MM.1S (cell line): Measurements from ENCODE around the gene SLC44A1.

Source experiments
- DNase-seq: peaks from one replicate; pipeline ENCODE4 v3.0.0-alpha.2; 2015
- H2AFZ ChIP-seq: fragments of 300-600 bp; sonication (generic); 2 replicates; pipeline ENCODE4 v1.6.0; 2016; ENCODE audit warnings: antibody characterized with exemption, low read length
- H3F3A ChIP-seq: fragments of 300-600 bp; sonication (generic); 2 replicates; pipeline ENCODE4 v1.6.1; 2016; ENCODE audit warnings: mild to moderate bottlenecking, antibody characterized with exemption, low read length, moderate library complexity, mixed read lengths; ENCODE audit not compliant: insufficient read depth
- H3K27ac ChIP-seq: fragments of 300-600 bp; sonication (generic); 2 replicates; pipeline ENCODE4 v1.5.1; 2016; ENCODE audit warnings: mild to moderate bottlenecking, low read length
- H3K27me3 ChIP-seq: fragments of 300-600 bp; sonication (generic); replicated peaks from 2 replicates; pipeline ENCODE4 v1.6.0; 2016; ENCODE audit warnings: low read length; ENCODE audit not compliant: insufficient read depth
- H3K36me3 ChIP-seq: fragments of 300-600 bp; sonication (generic); replicated peaks from 2 replicates; pipeline ENCODE4 v1.6.1; 2016; ENCODE audit warnings: mild to moderate bottlenecking, low read length, mixed read lengths; ENCODE audit not compliant: insufficient read depth
- H3K4me1 ChIP-seq: fragments of 300-600 bp; sonication (generic); 2 replicates; pipeline ENCODE4 v1.6.1; 2016; ENCODE audit warnings: low read length, mixed read lengths
- H3K4me2 ChIP-seq: fragments of 300-600 bp; sonication (generic); 2 replicates; pipeline ENCODE4 v1.6.0; 2016; ENCODE audit warnings: low read depth, low read length
- H3K4me3 ChIP-seq: fragments of 300-600 bp; sonication (generic); 2 replicates; pipeline ENCODE4 v1.5.1; 2016; ENCODE audit warnings: low read length, mixed read lengths
- H3K79me2 ChIP-seq: fragments of 300-600 bp; sonication (generic); 2 replicates; pipeline ENCODE4 v1.6.1; 2016; ENCODE audit warnings: mixed run types, low read length, mixed read lengths
- H3K9ac ChIP-seq: fragments of 300-600 bp; sonication (generic); 2 replicates; pipeline ENCODE4 v1.6.1; 2016; ENCODE audit warnings: low read length, mixed read lengths
- H3K9me2 ChIP-seq: fragments of 300-600 bp; sonication (generic); replicated peaks from 2 replicates; pipeline ENCODE4 v1.6.1; 2016; ENCODE audit warnings: mild to moderate bottlenecking, low read length, mixed read lengths; ENCODE audit not compliant: insufficient read depth
- H3K9me3 ChIP-seq: fragments of 300-600 bp; sonication (generic); replicated peaks from 2 replicates; pipeline ENCODE4 v1.6.1; 2016; ENCODE audit warnings: mild to moderate bottlenecking, low read length, mixed read lengths; ENCODE audit not compliant: insufficient read depth
- H4K20me1 ChIP-seq: fragments of 300-600 bp; sonication (generic); 2 replicates; pipeline ENCODE4 v1.6.1; 2016; ENCODE audit warnings: mild to moderate bottlenecking, low read length, moderate library complexity, mixed read lengths; ENCODE audit not compliant: insufficient read depth
- EZH2 ChIP-seq: fragments of 300-600 bp; sonication (generic); optimal IDR thresholded peaks from 2 replicates; pipeline ENCODE3; 2017; ENCODE audit warnings: low read depth, mild to moderate bottlenecking, antibody characterized with exemption, low read length, mixed read lengths
- EZH2phosphoT487 ChIP-seq: fragments of 300-600 bp; sonication (generic); IDR thresholded peaks from 2 replicates; pipeline ENCODE4 v1.6.1; 2018; ENCODE audit warnings: antibody characterized with exemption, low read length
- TF ChIP-seq, protein P1 (sequence below): fragments of 300-600 bp; sonication (generic); IDR thresholded peaks from 2 replicates; pipeline ENCODE4 v1.5.1; 2016; ENCODE audit warnings: antibody characterized with exemption, low read length, mixed read lengths

Gene SLC44A1

DNA sequence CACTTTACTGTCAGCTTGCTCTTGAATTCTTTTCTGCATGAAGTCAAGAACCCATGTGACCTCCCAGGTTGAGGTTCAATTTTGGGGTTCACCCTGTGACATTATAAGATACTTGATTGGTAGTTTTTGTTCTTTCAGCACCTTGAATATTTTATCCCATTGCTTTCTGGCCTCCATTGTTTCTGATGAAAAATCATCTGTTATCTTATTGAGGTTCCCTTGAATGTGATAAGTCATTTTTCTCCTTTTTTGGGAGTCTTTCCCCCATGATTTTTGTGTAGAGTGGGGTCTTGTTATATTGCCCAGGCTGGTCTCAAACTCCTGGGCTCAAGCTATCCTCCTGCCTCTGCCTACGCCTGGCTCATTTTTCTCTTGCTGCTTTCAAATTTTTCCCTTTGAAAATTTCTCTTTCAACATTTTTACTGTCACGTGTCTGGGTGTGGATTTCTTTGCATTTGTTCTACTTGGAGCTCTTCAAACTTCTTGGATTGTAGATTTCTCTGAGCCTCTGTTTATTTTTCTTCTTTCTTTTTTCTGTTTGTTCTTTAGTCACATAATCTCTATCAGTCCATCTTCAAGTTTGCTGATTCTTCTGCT, 20.8 kb upstream of the SLC44A1 start:
- no peak overlapping the region for H3K27ac ChIP-seq
- no peaks in the 10 kb centered on the region for H3K27me3 ChIP-seq
- H3K9me3 ChIP-seq, result no peaks in the 10 kb centered on the region; the same call in 1 of the 2 replicates
- no peak overlapping the region for H3K4me3 ChIP-seq
- no peaks in the 10 kb centered on the region for H3K36me3 ChIP-seq
- H3F3A ChIP-seq, result no peaks in the 10 kb centered on the region
- H3K9me2 ChIP-seq, result no peaks in the 10 kb centered on the region
- no peak overlapping the region for H2AFZ ChIP-seq
- H3K79me2 ChIP-seq, result no peaks in the 10 kb centered on the region
- TF ChIP-seq EZH2 (no peak), EZH2phosphoT487 (no peak)
- TF ChIP-seq, protein P1, sequence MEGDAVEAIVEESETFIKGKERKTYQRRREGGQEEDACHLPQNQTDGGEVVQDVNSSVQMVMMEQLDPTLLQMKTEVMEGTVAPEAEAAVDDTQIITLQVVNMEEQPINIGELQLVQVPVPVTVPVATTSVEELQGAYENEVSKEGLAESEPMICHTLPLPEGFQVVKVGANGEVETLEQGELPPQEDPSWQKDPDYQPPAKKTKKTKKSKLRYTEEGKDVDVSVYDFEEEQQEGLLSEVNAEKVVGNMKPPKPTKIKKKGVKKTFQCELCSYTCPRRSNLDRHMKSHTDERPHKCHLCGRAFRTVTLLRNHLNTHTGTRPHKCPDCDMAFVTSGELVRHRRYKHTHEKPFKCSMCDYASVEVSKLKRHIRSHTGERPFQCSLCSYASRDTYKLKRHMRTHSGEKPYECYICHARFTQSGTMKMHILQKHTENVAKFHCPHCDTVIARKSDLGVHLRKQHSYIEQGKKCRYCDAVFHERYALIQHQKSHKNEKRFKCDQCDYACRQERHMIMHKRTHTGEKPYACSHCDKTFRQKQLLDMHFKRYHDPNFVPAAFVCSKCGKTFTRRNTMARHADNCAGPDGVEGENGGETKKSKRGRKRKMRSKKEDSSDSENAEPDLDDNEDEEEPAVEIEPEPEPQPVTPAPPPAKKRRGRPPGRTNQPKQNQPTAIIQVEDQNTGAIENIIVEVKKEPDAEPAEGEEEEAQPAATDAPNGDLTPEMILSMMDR, result no peak
- H3K9ac ChIP-seq, result no peak overlapping the region
- no peak overlapping the region for H3K4me2 ChIP-seq
- H4K20me1 ChIP-seq, result no peaks in the 10 kb centered on the region
- DNase-seq, result no peak
- H3K4me1 ChIP-seq, result no peaks in the 10 kb centered on the region

GRCh38 chr9:105226055-105226454, 18.4 kb upstream of the SLC44A1 start:
- Histone ChIP-seq H3K27ac (no peak overlapping the region), H3K4me3 (no peak overlapping the region), H3K9me2 (no peaks in the 10 kb centered on the region), H3K27me3 (no peaks in the 10 kb centered on the region), H3K4me1 (no peaks in the 10 kb centered on the region), H3K79me2 (no peaks in the 10 kb centered on the region), H3K36me3 (no peaks in the 10 kb centered on the region), H3K9me3 (no peaks in the 10 kb centered on the region; the same call in 1 of the 2 replicates), H3K4me2 (no peak overlapping the region), H3K9ac (no peak overlapping the region), H3F3A (no peaks in the 10 kb centered on the region), H4K20me1 (no peaks in the 10 kb centered on the region), H2AFZ (no peak overlapping the region)
- TF ChIP-seq EZH2, result no peak
- TF ChIP-seq, protein P1, result no peak
- no peak for TF ChIP-seq EZH2phosphoT487
- no peak for DNase-seq

GRCh38 chr9:105232207-105232606, 12.2 kb upstream of the SLC44A1 start:
- H3F3A ChIP-seq, result no peaks in the 10 kb centered on the region
- no peak overlapping the region for H3K4me2 ChIP-seq
- no peaks in the 10 kb centered on the region for H3K4me1 ChIP-seq
- H4K20me1 ChIP-seq, result no peaks in the 10 kb centered on the region
- no peaks in the 10 kb centered on the region for H3K36me3 ChIP-seq
- H3K9me3 ChIP-seq, result no peaks in the 10 kb centered on the region
- H2AFZ ChIP-seq, result no peak overlapping the region
- H3K4me3 ChIP-seq, result no peak overlapping the region
- H3K27me3 ChIP-seq, result no peaks in the 10 kb centered on the region
- no peaks in the 10 kb centered on the region for H3K9me2 ChIP-seq
- no peaks in the 10 kb centered on the region for H3K79me2 ChIP-seq
- no peak for DNase-seq
- no peak for TF ChIP-seq EZH2
- no peak for TF ChIP-seq EZH2phosphoT487
- TF ChIP-seq, protein P1, result no peak
- H3K27ac ChIP-seq, result no peak overlapping the region
- H3K9ac ChIP-seq, result no peak overlapping the region
